GM12878 (cell line): ENCODE data around the gene CALN1.

Source experiments
- CBFB ChIP-seq: IDR thresholded peaks from 2 replicates; pipeline ENCODE4 v1.6.1; 2016; ENCODE audit warnings: antibody characterized with exemption, low read depth
- CREB1 ChIP-seq: IDR thresholded peaks from 2 replicates; pipeline ENCODE4 v1.6.1; 2012; ENCODE audit warnings: low read depth, mild to moderate bottlenecking, inconsistent platforms
- ESRRA ChIP-seq: IDR thresholded peaks from 2 replicates; pipeline ENCODE4 v1.6.1; 2012; ENCODE audit warnings: mild to moderate bottlenecking, low read length, improper control_type of control experiment
- NBN ChIP-seq: fragments of 450-650 bp; IDR thresholded peaks from 2 replicates; pipeline ENCODE4 v1.6.1; 2016
- POLR2A ChIP-seq: IDR thresholded peaks from 2 replicates; pipeline ENCODE4 v1.6.1; 2011; ENCODE audit warnings: low read depth, mild to moderate bottlenecking, low read length
- YY1 ChIP-seq: IDR thresholded peaks from 2 replicates; pipeline ENCODE4 v1.6.1; 2011; ENCODE audit warnings: low read depth, mild to moderate bottlenecking, low read length
- ZNF274 ChIP-seq: IDR thresholded peaks from one replicate; pipeline ENCODE4 v1.8.0; 2011; ENCODE audit not compliant: insufficient read length, insufficient read depth
- TF ChIP-seq, protein P1 (sequence below), 3 experiments: IDR thresholded peaks in 2 of 3; conservative IDR thresholded peaks in 1 of 3; 2 replicates each; pipeline ENCODE4 v1.5.1; 2011; ENCODE audit warnings: low read depth in 3 of 3, low read length in 3 of 3, mild to moderate bottlenecking in 3 of 3, control low read depth in 2 of 3, moderate library complexity in 2 of 3, inconsistent platforms in 1 of 3, mixed read lengths in 1 of 3; ENCODE audit not compliant: control insufficient read depth in 2 of 3, insufficient read depth in 1 of 3; ENCODE audit errors: extremely low read depth in 1 of 3
- TF ChIP-seq, protein P2 (sequence below): IDR thresholded peaks from 2 replicates; pipeline ENCODE4 v1.6.1; 2012; ENCODE audit warnings: low read depth, low read length, improper control_type of control experiment

DNA sequence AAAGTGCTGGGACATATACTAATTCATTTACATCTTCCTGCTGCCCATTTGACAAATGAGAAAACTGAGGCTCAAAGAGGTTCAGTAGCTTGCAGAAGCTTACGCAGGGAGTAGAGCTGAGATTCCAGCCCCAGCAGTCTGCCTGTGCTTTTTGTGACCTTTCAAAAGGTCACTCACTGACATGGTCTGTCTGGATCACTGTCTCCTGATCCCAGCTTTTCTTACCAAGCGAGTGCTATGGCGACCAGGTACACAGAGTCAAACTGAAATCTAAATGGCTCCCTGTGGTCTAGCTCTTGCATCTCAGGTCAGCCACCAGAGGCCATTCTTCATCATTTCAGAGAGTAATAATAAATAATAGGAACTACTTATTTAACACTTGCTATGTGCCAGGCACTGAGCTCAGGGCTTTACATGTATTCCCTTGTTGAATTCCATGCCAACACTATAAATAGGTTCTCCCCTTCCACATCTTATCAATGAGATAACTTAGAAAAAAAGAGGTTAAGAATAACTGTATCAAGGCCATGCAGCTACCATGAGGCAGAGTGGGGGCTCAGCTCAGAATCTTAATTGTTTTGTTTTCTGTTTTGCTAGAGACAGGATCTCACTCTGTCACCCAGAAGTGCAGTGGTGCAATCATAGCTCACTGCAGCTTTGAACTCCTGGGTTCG, 381.0 kb downstream of the CALN1 start:
- TF ChIP-seq ESRRA (no peak), CBFB (no peak), POLR2A (no peak), ZNF274 (no peak), CREB1 (no peak), YY1 (no peak), NBN (no peak)
- TF ChIP-seq, protein P1, sequence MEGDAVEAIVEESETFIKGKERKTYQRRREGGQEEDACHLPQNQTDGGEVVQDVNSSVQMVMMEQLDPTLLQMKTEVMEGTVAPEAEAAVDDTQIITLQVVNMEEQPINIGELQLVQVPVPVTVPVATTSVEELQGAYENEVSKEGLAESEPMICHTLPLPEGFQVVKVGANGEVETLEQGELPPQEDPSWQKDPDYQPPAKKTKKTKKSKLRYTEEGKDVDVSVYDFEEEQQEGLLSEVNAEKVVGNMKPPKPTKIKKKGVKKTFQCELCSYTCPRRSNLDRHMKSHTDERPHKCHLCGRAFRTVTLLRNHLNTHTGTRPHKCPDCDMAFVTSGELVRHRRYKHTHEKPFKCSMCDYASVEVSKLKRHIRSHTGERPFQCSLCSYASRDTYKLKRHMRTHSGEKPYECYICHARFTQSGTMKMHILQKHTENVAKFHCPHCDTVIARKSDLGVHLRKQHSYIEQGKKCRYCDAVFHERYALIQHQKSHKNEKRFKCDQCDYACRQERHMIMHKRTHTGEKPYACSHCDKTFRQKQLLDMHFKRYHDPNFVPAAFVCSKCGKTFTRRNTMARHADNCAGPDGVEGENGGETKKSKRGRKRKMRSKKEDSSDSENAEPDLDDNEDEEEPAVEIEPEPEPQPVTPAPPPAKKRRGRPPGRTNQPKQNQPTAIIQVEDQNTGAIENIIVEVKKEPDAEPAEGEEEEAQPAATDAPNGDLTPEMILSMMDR (IDR thresholded peaks at IDR 0.05 in 2 of 3, conservative IDR thresholded peaks at IDR 0.05 in 1 of 3; ENCODE audit: control insufficient read depth in 2 of 3, extremely low read depth in 1 of 3, insufficient read depth in 1 of 3, low read depth in 3 of 3, low read length in 3 of 3) = no peak
- TF ChIP-seq, protein P2, sequence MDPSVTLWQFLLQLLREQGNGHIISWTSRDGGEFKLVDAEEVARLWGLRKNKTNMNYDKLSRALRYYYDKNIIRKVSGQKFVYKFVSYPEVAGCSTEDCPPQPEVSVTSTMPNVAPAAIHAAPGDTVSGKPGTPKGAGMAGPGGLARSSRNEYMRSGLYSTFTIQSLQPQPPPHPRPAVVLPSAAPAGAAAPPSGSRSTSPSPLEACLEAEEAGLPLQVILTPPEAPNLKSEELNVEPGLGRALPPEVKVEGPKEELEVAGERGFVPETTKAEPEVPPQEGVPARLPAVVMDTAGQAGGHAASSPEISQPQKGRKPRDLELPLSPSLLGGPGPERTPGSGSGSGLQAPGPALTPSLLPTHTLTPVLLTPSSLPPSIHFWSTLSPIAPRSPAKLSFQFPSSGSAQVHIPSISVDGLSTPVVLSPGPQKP = no peak
